Right atrium auricular region (tissue), 2 donors: Measurements from ENCODE around the gene CADM4. TPM values are rescaled to one million over a fixed set of nuclear protein-coding genes. Genes with fewer than 3 reads are reported as not detected.
A peak's percentile ranks its signal among the peaks of the same experiment; 100 is the strongest.

Experiments
- DNase-seq: peaks from one replicate; pipeline ENCODE4 v3.0.0-alpha.2; 2019; ENCODE audit warnings: low spot score
- H3K27ac ChIP-seq, 2 donors: fragments of 200-600 bp; sonication (generic); 1 replicate in 1 of 2; 2 replicates in 1 of 2; pipeline ENCODE4 v1.5.1; 2016 to 2019
- H3K27me3 ChIP-seq, 2 donors: fragments of 200-600 bp; sonication (generic); one replicate each; pipeline versions ENCODE4 v1.5.1 to v1.6.0; 2017 to 2019
- H3K36me3 ChIP-seq: fragments of 200-600 bp; sonication (generic); one replicate; pipeline ENCODE4 v1.5.1; 2016
- H3K4me1 ChIP-seq, 2 donors: fragments of 200-600 bp; sonication (generic); one replicate each; pipeline versions ENCODE4 v1.5.1 to v1.6.0; 2017 to 2019
- H3K4me3 ChIP-seq, 2 donors: fragments of 200-600 bp; sonication (generic); 1 replicate in 1 of 2; 2 replicates in 1 of 2; pipeline ENCODE4 v1.5.1; 2017 to 2019; ENCODE audit warnings: mild to moderate bottlenecking in 1 of 2, moderate library complexity in 1 of 2
- H3K9me3 ChIP-seq, 2 donors: fragments of 200-600 bp; sonication (generic); one replicate each; pipeline ENCODE4 v1.5.1; 2019
- CTCF ChIP-seq, 2 donors: fragments of 200-600 bp; sonication (generic); IDR thresholded peaks; one replicate each; pipeline ENCODE4 v1.5.1; 2019; ENCODE audit warnings: antibody characterized with exemption in 2 of 2
- total RNA-seq, 2 donors: library from RNA; depleted of rRNA; stranded (reverse); fragments of >200 nt; gene quantifications; one replicate each; pipeline ENCODE4 v1.1.0, GENCODE V29; 2016

The CADM4 gene
- total RNA-seq, 2 donors from 2014 or later = 6.6 to 9.6 TPM

- DNase-seq = no peak
- H3K9me3 ChIP-seq = no peaks in the 10 kb centered on the region
- peaks cover 40% of the 10 kb centered on the region for H3K36me3 ChIP-seq
- peak overlapping the region; percentile 67 to 69 for H3K4me3 ChIP-seq
- H3K27ac ChIP-seq = peak overlapping the region; percentile 96
- TF ChIP-seq CTCF (IDR thresholded peaks at IDR 0.05) = no peak
- peaks cover 0 to 41% of the 10 kb centered on the region in 2 donors for H3K4me1 ChIP-seq
- H3K27me3 ChIP-seq = no peaks in the 10 kb centered on the region
Observed at GRCh38 chr19:43595605-43595998, 44.0 kb downstream of the CADM4 start.

DNA sequence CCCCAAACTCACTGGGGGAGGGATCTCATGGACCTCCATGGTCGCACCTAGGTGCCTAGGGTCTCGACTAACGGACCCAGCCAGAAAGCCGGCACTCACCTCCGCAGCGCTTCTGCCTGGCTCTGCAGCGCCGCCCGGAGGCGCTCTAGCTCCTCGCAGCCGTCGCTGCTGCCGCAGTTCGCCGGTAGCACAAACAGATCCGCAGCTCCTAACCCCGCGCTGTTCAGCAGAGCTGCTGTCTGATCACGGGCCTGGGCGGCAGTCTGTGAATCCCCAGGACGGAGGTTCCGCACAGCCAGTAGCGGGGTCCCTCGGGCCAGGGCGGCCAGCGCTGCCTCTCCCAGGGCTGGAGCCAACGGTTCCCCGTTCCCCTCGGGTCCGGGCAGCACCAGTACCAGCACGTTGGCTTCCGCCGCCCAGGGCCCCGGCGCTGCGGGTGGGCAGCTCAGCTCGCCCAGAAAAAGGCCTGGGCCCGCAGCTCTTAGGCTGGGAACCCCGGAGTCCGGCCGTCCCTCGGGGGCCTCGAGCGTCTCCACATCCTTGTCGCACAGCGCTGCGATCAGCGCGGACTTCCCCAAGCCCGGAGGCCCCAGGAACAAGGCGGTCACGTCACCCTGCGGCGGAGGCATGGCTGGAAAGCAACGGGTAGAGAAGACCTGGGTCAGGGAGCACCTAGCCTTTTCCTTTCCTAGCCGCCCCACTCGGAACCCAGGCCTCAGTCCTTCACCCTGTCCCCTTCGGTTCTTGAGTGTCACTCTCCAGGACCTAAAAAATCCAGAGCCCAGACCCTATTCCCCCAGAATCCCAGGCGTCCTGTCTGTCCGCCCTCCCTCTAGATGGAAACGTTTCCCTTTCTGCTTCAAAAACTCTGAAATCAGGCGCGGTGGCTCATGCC lies 44.7 kb downstream of the CADM4 start:
- TF ChIP-seq CTCF (IDR thresholded peaks at IDR 0.05) = peak in 1 of 2 donors; percentile 69
- Histone ChIP-seq H3K36me3 (peaks cover 40% of the 10 kb centered on the region), H3K4me1 (peaks cover 0 to 41% of the 10 kb centered on the region in 2 donors), H3K4me3 (peak overlapping the region; percentile 67 to 69), H3K9me3 (no peaks in the 10 kb centered on the region), H3K27me3 (no peaks in the 10 kb centered on the region), H3K27ac (peak overlapping the region; percentile 96)
- DNase-seq = peak; percentile 71

DNA sequence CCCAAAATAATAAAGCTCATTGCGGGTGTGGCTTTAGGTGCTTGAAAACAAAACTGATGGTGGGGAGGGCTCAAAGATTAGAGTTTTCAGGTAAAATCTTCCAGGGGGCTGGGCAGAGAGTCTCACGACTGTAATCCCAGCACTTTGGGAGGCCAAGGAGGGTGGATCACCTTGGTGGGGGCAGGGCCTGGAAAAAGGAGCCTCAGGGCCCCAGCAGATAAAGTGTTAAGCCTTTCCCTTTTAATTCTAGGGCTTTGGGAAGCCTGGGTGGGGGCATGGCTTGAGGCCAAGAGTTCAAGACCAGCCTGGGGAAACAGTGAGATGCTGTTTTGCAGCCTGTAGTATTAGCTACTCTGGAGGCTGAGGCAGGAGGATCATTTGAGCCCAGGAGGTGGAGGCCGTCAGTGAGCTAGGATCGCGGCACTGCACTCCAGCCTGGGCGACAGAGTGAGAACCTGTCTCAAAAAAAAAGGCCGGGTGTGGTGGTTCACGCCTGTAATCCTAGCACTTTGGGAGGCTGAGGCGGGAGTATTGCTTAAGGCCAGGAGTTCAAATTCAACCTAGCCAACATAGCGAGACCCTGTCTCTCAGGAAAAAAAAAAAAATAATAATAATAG lies 45.5 kb downstream of the CADM4 start:
- Histone ChIP-seq H3K9me3 (no peaks in the 10 kb centered on the region), H3K27me3 (no peaks in the 10 kb centered on the region), H3K27ac (peak overlapping the region in 1 of 2 donors; percentile 96), H3K4me1 (peaks cover 0 to 41% of the 10 kb centered on the region in 2 donors), H3K36me3 (peaks cover 39% of the 10 kb centered on the region), H3K4me3 (peak overlapping the region; percentile 67 to 69)
- TF ChIP-seq CTCF (IDR thresholded peaks at IDR 0.05) = no peak
- DNase-seq = no peak

DNA sequence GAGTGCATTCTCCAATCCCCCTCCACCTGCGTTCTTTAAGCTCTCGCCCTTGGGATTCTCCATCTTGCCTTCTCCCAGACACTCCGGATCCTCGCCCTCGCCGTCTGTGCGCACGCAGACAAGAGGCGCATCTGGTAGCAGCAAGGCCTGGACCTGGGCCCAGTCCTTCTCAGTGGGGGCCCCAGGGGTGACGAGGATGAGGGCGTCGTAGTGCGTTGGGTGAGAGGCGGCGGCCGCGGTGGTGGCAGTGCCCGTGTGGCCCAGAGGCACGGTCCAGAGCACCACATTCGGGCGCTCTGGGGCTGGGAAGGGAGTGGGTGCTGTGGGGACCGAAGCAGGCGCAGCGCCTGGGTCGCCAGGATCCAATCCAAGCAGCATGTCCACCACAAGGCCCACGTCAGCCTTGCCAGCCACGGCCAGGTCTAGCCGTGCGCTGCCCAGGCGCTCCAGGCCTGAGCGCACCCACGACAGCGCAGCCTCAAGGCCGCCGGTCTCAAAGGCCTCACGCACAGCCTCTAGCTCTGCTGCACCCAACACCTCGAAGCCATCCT lies 46.8 kb downstream of the CADM4 start:
- H3K4me3 ChIP-seq = no peak overlapping the region
- peaks cover 32% of the 10 kb centered on the region for H3K36me3 ChIP-seq
- no peak for TF ChIP-seq CTCF (IDR thresholded peaks at IDR 0.05)
- no peak overlapping the region for H3K27ac ChIP-seq
- H3K27me3 ChIP-seq = no peaks in the 10 kb centered on the region
- no peaks in the 10 kb centered on the region for H3K9me3 ChIP-seq
- DNase-seq = no peak
- peaks cover 0 to 41% of the 10 kb centered on the region in 2 donors for H3K4me1 ChIP-seq

- DNase-seq = no peak
- Histone ChIP-seq H3K4me3 (no peak overlapping the region), H3K36me3 (peaks cover 32% of the 10 kb centered on the region), H3K9me3 (no peaks in the 10 kb centered on the region), H3K27me3 (no peaks in the 10 kb centered on the region), H3K27ac (no peak overlapping the region), H3K4me1 (peaks cover 0 to 34% of the 10 kb centered on the region in 2 donors)
- TF ChIP-seq CTCF (IDR thresholded peaks at IDR 0.05) = no peak
Observed at GRCh38 chr19:43591904-43592772, 47.5 kb downstream of the CADM4 start.
